Mucosa of descending colon (tissue), 3 donors: ENCODE data around the gene PRKACB. TPM values are rescaled to one million over a fixed set of nuclear protein-coding genes. Genes with fewer than 3 reads are reported as not detected.

Experiments
- ATAC-seq: fragments of 200-7000 bp; cut with Tn5 transposase; one replicate; pipeline ENCODE4 v1.9.1; 2020; ENCODE audit warnings: mild to moderate bottlenecking, moderate library complexity
- DNase-seq, 3 donors: peaks; one replicate each; pipeline ENCODE4 v3.0.0-alpha.2; 2020
- H3K36me3 ChIP-seq: fragments of 200-600 bp; one replicate; pipeline ENCODE4 v1.8.0; 2021; ENCODE audit warnings: low read depth, mild to moderate bottlenecking
- H3K4me1 ChIP-seq: fragments of 200-600 bp; one replicate; pipeline ENCODE4 v1.8.0; 2021; ENCODE audit warnings: low read depth, mild to moderate bottlenecking
- H3K4me3 ChIP-seq: fragments of 200-600 bp; one replicate; pipeline ENCODE4 v1.8.0; 2021; ENCODE audit warnings: mild to moderate bottlenecking
- H3K9me3 ChIP-seq: fragments of 200-600 bp; one replicate; pipeline ENCODE4 v1.8.0; 2021; ENCODE audit warnings: mild to moderate bottlenecking
- CTCF ChIP-seq: fragments of 200-600 bp; IDR thresholded peaks from one replicate; pipeline ENCODE4 v1.8.0; 2022; ENCODE audit warnings: antibody characterized with exemption, mild to moderate bottlenecking
- intact Hi-C, 2 donors: fragments of 100-400 bp; cut with DNase I in 1 of 2; cut with micrococcal nuclease in 1 of 2; formaldehyde crosslinking; loops; one replicate each; pipeline versions ENCODE4 v1.11.0 to v1.11.1; 2022; cut with DNase I, micrococcal nuclease
- total RNA-seq, 3 donors: library from RNA; stranded (reverse); fragmentation: NEBNext Ultra II Directional in 2 of 3; extraction: Animal tissue kit (Norgen Biotek cat#: 25700) in 2 of 3; gene quantifications; one replicate each; pipeline versions ENCODE4 v1.2.1 to v1.2.4, GENCODE V29; 2021 to 2023
- donor health status: DM: no; HTN: no; CAD: no; lungs with moderate emphysema.
- donor health status: DM: no; HTN: no; CAD: no.
- donor health status: DM: no; HTN: yes; CAD: no.

Gene PRKACB
- total RNA-seq, 3 donors from 2014 or later, result 91.0 to 155 (median 99.3) TPM

- no peak overlapping the region for H3K4me3 ChIP-seq
- ATAC-seq (no peak), DNase-seq (no peak)
- intact Hi-C loops, result no loop called here
- H3K9me3 ChIP-seq, result no peaks in the 10 kb centered on the region
- H3K36me3 ChIP-seq, result no peaks in the 10 kb centered on the region
- no peaks in the 10 kb centered on the region for H3K4me1 ChIP-seq
- TF ChIP-seq CTCF, result no peak
Measured at GRCh38 chr1:84164567-84165021, 20.5 kb downstream of the PRKACB start.

- no peak for TF ChIP-seq CTCF
- Histone ChIP-seq H3K36me3 (no peaks in the 10 kb centered on the region), H3K4me3 (no peak overlapping the region), H3K4me1 (no peaks in the 10 kb centered on the region), H3K9me3 (no peaks in the 10 kb centered on the region)
- ATAC-seq (no peak), DNase-seq (no peak)
- intact Hi-C loops, result no loop called here
Measured at GRCh38 chr1:84165601-84166000, 21.5 kb downstream of the PRKACB start.

GRCh38 chr1:84166797-84167196 lies 22.7 kb downstream of the PRKACB start:
- no peaks in the 10 kb centered on the region for H3K4me1 ChIP-seq
- no peaks in the 10 kb centered on the region for H3K36me3 ChIP-seq
- no peak for TF ChIP-seq CTCF
- no peak overlapping the region for H3K4me3 ChIP-seq
- intact Hi-C loops, result no loop called here
- DNase-seq, result no peak
- no peak for ATAC-seq
- no peaks in the 10 kb centered on the region for H3K9me3 ChIP-seq

- ATAC-seq (peak; percentile 29), DNase-seq (no peak)
- H3K4me3 ChIP-seq, result no peak overlapping the region
- intact Hi-C loops, result no loop called here
- H3K36me3 ChIP-seq, result no peaks in the 10 kb centered on the region
- no peak for TF ChIP-seq CTCF
- H3K4me1 ChIP-seq, result no peaks in the 10 kb centered on the region
- H3K9me3 ChIP-seq, result no peaks in the 10 kb centered on the region
Measured at GRCh38 chr1:84168783-84169182, 24.7 kb downstream of the PRKACB start.

GRCh38 chr1:84170171-84170570 lies 26.1 kb downstream of the PRKACB start:
- DNase-seq, result no peak
- Histone ChIP-seq H3K9me3 (no peaks in the 10 kb centered on the region), H3K36me3 (no peaks in the 10 kb centered on the region), H3K4me1 (peaks cover 7% of the 10 kb centered on the region), H3K4me3 (no peak overlapping the region)
- ATAC-seq, result no peak
- TF ChIP-seq CTCF, result no peak
- intact Hi-C loops, result no loop called here

GRCh38 chr1:84171481-84171880 lies 27.4 kb downstream of the PRKACB start:
- H3K4me1 ChIP-seq, result peaks cover 7% of the 10 kb centered on the region
- intact Hi-C loops, result no loop called here
- no peaks in the 10 kb centered on the region for H3K9me3 ChIP-seq
- no peaks in the 10 kb centered on the region for H3K36me3 ChIP-seq
- H3K4me3 ChIP-seq, result no peak overlapping the region
- TF ChIP-seq CTCF, result no peak
- ATAC-seq (no peak), DNase-seq (no peak)
